Neutrophil (primary cell): ENCODE data around the gene CCL23.
"Not testable (repeated sequence)": the region's sequence is repeated elsewhere in the genome, so short reads cannot be mapped to it uniquely, and the experiment has no call there.

ENCODE experiments used
- H3K27ac ChIP-seq: fragments of 200-600 bp; sonication (generic); 2 replicates; pipeline ENCODE4 v1.5.1; 2016; ENCODE audit warnings: mild to moderate bottlenecking, moderate library complexity
- H3K27me3 ChIP-seq: fragments of 200-600 bp; sonication (generic); 2 replicates; pipeline ENCODE4 v1.6.0; 2016; ENCODE audit warnings: mild to moderate bottlenecking
- H3K36me3 ChIP-seq: fragments of 200-600 bp; sonication (generic); 2 replicates; pipeline ENCODE4 v1.5.1; 2017
- H3K4me1 ChIP-seq, 2 experiments: fragments of 200-600 bp in 1 of 2; sonication (generic) in 1 of 2; 1 replicate in 1 of 2; 2 replicates in 1 of 2; pipeline versions ENCODE4 v1.5.1 to v1.6.1; 2013 to 2016; ENCODE audit warnings: low read depth in 1 of 2, low read length in 1 of 2, mild to moderate bottlenecking in 1 of 2, moderate library complexity in 1 of 2; ENCODE audit not compliant: control insufficient read depth in 1 of 2, insufficient read depth in 1 of 2
- H3K4me3 ChIP-seq, 2 experiments: fragments of 200-600 bp in 1 of 2; sonication (generic) in 1 of 2; 1 replicate in 1 of 2; 2 replicates in 1 of 2; pipeline ENCODE4 v1.5.1; 2013 to 2016; ENCODE audit warnings: low read depth in 1 of 2, low read length in 1 of 2, mild to moderate bottlenecking in 1 of 2, moderate library complexity in 1 of 2
- H3K9me3 ChIP-seq: fragments of 200-600 bp; sonication (generic); 2 replicates; pipeline ENCODE4 v1.5.1; 2016
- TF ChIP-seq, protein P1 (sequence below): fragments of 200-600 bp; sonication (generic); IDR thresholded peaks from 2 replicates; pipeline ENCODE4 v1.5.1; 2016; ENCODE audit warnings: antibody characterized with exemption

The CCL23 gene

DNA sequence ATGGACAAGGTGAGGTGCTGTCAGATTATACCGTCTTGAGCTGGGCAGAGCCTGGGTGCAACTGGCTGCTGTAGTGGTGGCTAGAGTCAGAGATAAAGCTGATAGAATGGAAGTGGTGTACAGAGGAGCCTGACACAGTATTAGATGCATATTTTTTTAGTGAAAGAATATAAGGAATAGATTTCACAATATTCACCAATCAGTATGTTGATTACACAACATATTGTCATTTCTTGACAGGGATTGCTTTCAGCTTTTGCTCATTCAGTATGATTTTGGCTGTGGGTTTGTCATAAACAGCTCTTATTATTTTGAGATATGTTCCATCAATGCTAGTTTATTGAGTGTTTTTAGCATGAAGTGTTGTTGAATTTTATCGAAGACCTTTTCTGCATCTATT is 1.7 kb upstream of the CCL23 start:
- H3K4me3 ChIP-seq = no peak overlapping the region
- no peak overlapping the region for H3K27ac ChIP-seq
- no peaks in the 10 kb centered on the region for H3K27me3 ChIP-seq
- H3K9me3 ChIP-seq = no peaks in the 10 kb centered on the region
- H3K4me1 ChIP-seq = no peaks in the 10 kb centered on the region
- TF ChIP-seq, protein P1, sequence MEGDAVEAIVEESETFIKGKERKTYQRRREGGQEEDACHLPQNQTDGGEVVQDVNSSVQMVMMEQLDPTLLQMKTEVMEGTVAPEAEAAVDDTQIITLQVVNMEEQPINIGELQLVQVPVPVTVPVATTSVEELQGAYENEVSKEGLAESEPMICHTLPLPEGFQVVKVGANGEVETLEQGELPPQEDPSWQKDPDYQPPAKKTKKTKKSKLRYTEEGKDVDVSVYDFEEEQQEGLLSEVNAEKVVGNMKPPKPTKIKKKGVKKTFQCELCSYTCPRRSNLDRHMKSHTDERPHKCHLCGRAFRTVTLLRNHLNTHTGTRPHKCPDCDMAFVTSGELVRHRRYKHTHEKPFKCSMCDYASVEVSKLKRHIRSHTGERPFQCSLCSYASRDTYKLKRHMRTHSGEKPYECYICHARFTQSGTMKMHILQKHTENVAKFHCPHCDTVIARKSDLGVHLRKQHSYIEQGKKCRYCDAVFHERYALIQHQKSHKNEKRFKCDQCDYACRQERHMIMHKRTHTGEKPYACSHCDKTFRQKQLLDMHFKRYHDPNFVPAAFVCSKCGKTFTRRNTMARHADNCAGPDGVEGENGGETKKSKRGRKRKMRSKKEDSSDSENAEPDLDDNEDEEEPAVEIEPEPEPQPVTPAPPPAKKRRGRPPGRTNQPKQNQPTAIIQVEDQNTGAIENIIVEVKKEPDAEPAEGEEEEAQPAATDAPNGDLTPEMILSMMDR = no peak
- H3K36me3 ChIP-seq = no peaks in the 10 kb centered on the region

DNA sequence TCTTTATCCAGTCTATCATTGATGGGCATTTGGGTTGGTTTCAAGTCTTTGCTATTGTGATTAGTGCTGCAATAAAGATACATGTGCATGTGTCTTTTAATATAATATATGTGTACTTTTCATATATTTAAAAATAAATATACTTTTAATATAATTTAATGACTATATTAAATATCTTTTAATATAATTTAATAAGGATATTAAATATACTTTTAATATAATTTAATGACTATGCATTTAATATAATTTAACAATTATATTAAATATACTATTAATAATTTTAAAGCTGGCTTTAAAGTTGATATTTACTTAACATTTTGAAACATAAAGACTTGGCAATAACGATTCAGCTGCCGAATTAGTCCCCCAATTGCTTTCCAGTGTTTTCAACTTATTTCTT is 1.2 kb downstream of the CCL23 start:
- no peaks in the 10 kb centered on the region for H3K9me3 ChIP-seq
- H3K27ac ChIP-seq = no peak overlapping the region
- H3K4me3 ChIP-seq = no peak overlapping the region
- no peaks in the 10 kb centered on the region for H3K27me3 ChIP-seq
- H3K36me3 ChIP-seq = no peaks in the 10 kb centered on the region
- H3K4me1 ChIP-seq = no peaks in the 10 kb centered on the region
- TF ChIP-seq, protein P1 = no peak

DNA sequence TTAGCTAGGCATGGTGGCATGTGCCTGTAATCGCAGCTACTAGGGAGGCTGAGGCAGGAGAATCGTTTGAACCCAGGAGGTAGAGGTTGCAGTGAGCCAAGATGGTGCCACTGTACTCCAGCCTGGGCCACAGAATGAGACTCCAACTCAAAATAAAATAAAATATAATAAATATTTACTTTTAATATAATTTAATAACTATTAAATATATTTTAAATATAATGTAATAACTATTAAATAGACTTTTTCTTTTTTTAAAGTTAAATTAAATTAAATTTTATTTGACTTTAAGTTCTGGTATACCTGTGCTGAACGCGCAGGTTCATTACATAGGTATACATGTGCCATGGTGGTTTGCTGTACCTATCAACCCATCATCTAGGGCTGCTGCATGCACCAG is 1.9 kb downstream of the CCL23 start:
- not testable (repeated sequence) for H3K4me1 ChIP-seq, H3K36me3 ChIP-seq, H3K4me3 ChIP-seq, H3K27ac ChIP-seq, H3K27me3 ChIP-seq, H3K9me3 ChIP-seq

DNA sequence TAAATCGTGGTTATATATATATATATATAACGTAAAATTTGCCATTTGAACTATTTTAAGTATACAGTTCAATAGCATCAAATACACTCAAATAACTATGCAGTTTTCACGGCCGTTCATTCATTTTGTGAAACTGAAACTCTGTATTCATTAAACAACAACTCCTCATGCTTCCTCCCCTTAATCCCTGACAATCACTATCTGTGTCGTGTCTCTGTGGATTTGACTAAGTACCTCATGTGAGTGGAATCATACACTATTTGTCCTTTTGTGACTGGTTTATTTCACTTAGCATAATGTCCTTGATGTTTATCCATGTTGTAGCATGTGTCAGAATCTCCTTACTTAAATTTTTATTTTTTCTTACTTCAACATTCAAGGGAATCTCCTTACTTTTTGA is 2.8 kb downstream of the CCL23 start:
- Histone ChIP-seq H3K9me3 (no peaks in the 10 kb centered on the region), H3K27me3 (no peaks in the 10 kb centered on the region), H3K4me1 (no peaks in the 10 kb centered on the region), H3K27ac (no peak overlapping the region), H3K4me3 (no peak overlapping the region), H3K36me3 (no peaks in the 10 kb centered on the region)
- TF ChIP-seq, protein P1 = no peak

DNA sequence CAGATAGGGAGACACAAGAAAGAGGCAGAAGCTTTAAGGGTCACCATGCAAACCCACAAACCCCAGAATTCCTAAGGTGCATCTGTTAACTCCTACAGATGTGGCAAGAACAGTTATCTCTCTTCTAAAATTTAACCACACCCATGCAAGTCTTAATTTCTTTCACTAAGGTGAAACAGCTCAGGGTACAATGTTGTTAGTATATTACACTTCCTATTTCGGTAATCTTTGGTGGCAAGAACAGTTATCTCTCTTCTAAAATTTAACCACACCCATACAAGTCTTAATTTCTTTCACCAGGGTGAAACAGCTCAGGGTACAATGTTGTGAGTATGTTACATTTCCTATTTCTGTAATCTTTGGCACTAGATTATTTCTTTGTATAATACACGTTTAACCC is 6.6 kb downstream of the CCL23 start:
- TF ChIP-seq, protein P1 = no peak
- no peaks in the 10 kb centered on the region for H3K36me3 ChIP-seq
- no peak overlapping the region for H3K4me3 ChIP-seq
- no peaks in the 10 kb centered on the region for H3K9me3 ChIP-seq
- no peak overlapping the region for H3K27ac ChIP-seq
- H3K4me1 ChIP-seq = no peaks in the 10 kb centered on the region
- no peaks in the 10 kb centered on the region for H3K27me3 ChIP-seq

DNA sequence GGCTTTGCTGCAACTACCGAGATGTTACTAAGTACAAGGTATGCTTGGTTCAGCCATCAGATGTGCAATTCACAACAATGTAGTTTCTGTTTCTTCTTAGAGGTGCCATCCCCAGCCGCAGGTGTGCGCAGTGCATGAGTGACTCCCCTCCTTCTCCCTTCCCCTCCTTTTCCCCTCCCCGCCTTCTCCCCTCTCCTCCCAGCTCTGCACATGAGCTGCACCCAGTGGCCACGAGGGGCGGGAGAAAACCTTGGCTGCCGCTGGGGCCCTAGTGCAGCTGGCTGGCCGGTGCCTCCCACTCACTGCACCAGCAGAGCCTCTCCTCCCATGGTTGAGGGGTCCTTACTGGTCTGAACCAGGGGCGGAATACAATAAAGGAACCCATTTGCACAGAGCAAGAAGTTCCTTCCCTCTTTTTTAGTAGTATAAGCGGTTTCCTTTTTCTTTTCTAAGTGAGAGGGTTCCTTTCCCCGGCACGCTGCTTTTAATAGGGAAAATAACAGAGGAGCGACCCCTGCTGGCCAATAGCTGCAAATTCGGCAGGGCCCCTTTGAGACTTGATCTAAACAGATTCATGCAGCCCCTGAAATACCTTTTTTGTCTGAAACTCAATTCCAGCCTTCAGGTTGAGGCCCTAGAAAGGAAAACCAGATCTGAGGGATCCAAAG is 8.6 kb downstream of the CCL23 start:
- no peaks in the 10 kb centered on the region for H3K9me3 ChIP-seq
- no peaks in the 10 kb centered on the region for H3K27me3 ChIP-seq
- H3K4me1 ChIP-seq = no peaks in the 10 kb centered on the region
- H3K27ac ChIP-seq = no peak overlapping the region
- H3K4me3 ChIP-seq = no peak overlapping the region
- TF ChIP-seq, protein P1 = no peak
- H3K36me3 ChIP-seq = no peaks in the 10 kb centered on the region
